ENCODE data around the gene S100A7. TPM values are rescaled to one million over a fixed set of nuclear protein-coding genes. Genes with fewer than 3 reads are reported as not detected.
A peak's percentile ranks its signal among the peaks of the same experiment; 100 is the strongest.

S100A7 gene
- total RNA-seq, 2 donors from 2014 or later, result not detected

- TF ChIP-seq CTCF (IDR thresholded peaks at IDR 0.05), result no peak
- no peak for DNase-seq
- Histone ChIP-seq H3K36me3 (no peaks in the 10 kb centered on the region), H3K4me3 (no peak overlapping the region), H3K4me1 (no peaks in the 10 kb centered on the region), H3K9ac (ENCODE audit: low read depth in 2 of 2, low read length in 2 of 2) (no peak overlapping the region), H3K9me3 (no peaks in the 10 kb centered on the region), H3K27me3 (no peaks in the 10 kb centered on the region), H3K27ac (peak overlapping the region; percentile 55)
- intact Hi-C loops (cut with DNase I), result loop anchor here (5.0 kb wide), 1 partner anchor 241 kb away; no protein-coding TSS in a partner anchor
These were observed 45.9 kb upstream of the S100A7 start for GRCh38 chr1:153506386-153506785.

- Histone ChIP-seq H3K36me3 (no peaks in the 10 kb centered on the region), H3K27ac (no peak overlapping the region), H3K9ac (ENCODE audit: low read depth in 2 of 2, low read length in 2 of 2) (no peak overlapping the region), H3K4me3 (no peak overlapping the region), H3K9me3 (no peaks in the 10 kb centered on the region), H3K27me3 (no peaks in the 10 kb centered on the region), H3K4me1 (no peaks in the 10 kb centered on the region)
- no peak for TF ChIP-seq CTCF (IDR thresholded peaks at IDR 0.05)
- no peak for DNase-seq
- intact Hi-C loops (cut with DNase I), result loop anchor here (5.0 kb wide), 1 partner anchor 242 kb away; no protein-coding TSS in a partner anchor
These were observed 45.1 kb upstream of the S100A7 start for GRCh38 chr1:153505576-153505975.

- Histone ChIP-seq H3K4me1 (no peaks in the 10 kb centered on the region), H3K9ac (ENCODE audit: low read depth in 2 of 2, low read length in 2 of 2) (no peak overlapping the region), H3K36me3 (no peaks in the 10 kb centered on the region), H3K27me3 (no peaks in the 10 kb centered on the region), H3K27ac (no peak overlapping the region), H3K4me3 (no peak overlapping the region), H3K9me3 (no peaks in the 10 kb centered on the region)
- intact Hi-C loops (cut with DNase I), result no loop called here
- DNase-seq, result no peak
- TF ChIP-seq CTCF (IDR thresholded peaks at IDR 0.05), result no peak
These were observed 43.3 kb upstream of the S100A7 start for GRCh38 chr1:153503766-153504165.

- Histone ChIP-seq H3K4me1 (no peaks in the 10 kb centered on the region), H3K9me3 (no peaks in the 10 kb centered on the region), H3K27ac (no peak overlapping the region), H3K27me3 (no peaks in the 10 kb centered on the region), H3K36me3 (no peaks in the 10 kb centered on the region), H3K9ac (ENCODE audit: low read depth in 2 of 2, low read length in 2 of 2) (no peak overlapping the region), H3K4me3 (no peak overlapping the region)
- no peak for TF ChIP-seq CTCF (IDR thresholded peaks at IDR 0.05)
- intact Hi-C loops (cut with DNase I), result no loop called here
- DNase-seq, result no peak
These were observed 38.3 kb upstream of the S100A7 start for GRCh38 chr1:153498746-153499145.

- H3K9me3 ChIP-seq, result no peaks in the 10 kb centered on the region
- intact Hi-C loops (cut with DNase I), result no loop called here
- H3K4me1 ChIP-seq, result no peaks in the 10 kb centered on the region
- TF ChIP-seq CTCF (IDR thresholded peaks at IDR 0.05), result no peak
- H3K9ac ChIP-seq (ENCODE audit: low read depth in 2 of 2, low read length in 2 of 2), result no peak overlapping the region
- H3K4me3 ChIP-seq, result no peak overlapping the region
- no peak for DNase-seq
- no peak overlapping the region for H3K27ac ChIP-seq
- no peaks in the 10 kb centered on the region for H3K27me3 ChIP-seq
- no peaks in the 10 kb centered on the region for H3K36me3 ChIP-seq
These were observed 35.1 kb upstream of the S100A7 start for GRCh38 chr1:153495536-153495935.
